ENCODE results near the gene ACOT4.
"Not testable (repeated sequence)": the region's sequence is repeated elsewhere in the genome, so short reads cannot be mapped to it uniquely, and the experiment has no call there.

ACOT4 gene

DNA sequence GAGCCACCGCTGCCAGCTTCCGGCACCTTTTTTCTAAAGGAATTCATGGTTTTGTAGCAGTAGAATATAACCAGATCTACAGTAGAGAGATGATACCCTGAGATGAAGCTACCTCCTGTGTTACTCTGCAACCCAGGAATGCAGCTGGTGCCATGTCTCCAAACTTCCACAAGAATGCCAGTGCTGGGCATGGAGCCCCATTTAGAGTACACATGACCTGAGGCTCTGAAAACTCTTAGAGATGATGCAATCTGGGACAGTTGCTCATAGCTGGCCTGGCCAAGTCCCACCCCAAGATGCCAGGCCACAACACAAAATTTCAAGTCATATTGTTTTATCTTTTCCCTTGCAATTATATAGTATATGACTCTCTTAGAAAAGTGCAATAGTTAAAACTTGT lies 14.5 kb upstream of the ACOT4 start:
- not testable (repeated sequence) for DNase-seq (ENCODE audit: low read depth)

DNA sequence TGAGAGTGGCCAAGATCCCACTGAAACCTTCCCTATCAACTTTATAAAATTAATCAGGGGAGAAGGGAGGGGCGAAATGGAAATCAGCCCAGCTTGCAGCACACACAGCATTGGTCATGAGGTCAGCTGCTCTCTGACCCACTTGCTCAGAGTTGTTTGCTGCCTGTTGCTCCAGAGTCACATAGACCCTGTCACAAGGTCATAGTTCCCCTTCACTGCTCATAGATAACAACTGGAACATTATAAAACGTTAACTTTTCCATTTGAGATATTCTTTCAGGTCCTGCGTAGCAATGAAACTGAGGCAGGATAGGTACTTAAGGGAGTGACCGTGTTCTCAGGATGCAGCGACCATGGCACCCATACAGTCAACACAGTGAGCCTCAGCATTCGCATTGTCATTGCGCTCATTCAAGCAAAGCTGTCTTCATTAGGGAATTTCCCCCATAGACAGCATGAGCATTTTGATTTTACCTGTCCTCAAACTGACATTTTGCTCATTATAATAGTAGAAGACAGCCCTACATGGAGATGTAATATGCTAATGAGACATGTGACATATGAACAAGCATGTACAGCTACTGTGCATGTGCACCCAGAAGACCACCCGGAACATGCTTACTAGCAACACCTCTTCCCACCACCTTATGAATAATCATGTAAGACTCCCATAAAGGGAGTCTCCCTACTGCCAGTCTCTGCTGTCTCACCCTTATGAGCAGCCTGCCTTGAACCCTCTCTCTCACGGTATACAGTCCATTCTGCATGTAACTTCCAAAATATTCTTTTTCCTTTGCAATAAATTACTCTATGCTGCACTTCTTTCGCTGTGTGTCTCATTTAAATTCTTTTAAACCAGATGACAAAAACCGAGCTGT lies 9.3 kb upstream of the ACOT4 start:
- DNase-seq (ENCODE audit: low read depth): not testable (repeated sequence)

DNA sequence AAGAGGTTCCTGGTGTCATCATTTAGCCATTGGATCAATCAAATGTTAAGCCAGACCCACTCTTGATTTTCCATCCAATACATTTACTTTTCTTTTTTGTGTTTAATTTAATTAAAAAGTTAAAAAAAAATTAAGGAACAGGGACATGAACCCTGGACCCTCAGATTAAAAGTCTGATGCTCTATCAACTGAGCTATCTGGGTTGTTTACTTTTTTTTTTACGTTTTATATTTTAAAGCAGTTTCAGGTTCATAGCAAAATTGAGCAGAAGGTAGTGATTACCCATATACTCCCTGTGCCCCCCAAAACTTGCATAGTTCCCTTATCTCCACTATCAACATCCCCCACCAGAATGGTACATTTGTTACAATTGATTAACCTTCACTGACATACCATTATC lies 3.0 kb upstream of the ACOT4 start:
- no peak for DNase-seq (ENCODE audit: low read depth)

DNA sequence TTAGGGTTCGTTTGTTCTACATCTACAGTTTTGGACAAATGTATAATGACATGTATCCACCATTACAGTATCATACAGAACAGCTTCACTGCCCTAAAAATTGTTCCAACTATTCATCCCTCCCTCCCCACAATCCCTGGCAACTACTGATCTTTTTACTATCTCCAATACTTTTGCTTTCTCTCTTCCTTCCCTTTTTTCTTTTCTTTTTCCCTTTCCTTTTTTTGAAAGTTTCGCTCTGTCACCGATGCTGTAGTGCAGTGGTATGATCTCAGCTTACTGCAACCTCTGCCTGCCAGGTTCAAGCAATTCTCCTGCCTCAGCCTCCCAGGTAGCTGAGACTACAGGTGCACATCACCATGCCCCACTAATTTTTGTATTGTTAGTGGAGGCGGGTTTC lies 2.6 kb upstream of the ACOT4 start:
- no peak for DNase-seq (ENCODE audit: low read depth)

DNA sequence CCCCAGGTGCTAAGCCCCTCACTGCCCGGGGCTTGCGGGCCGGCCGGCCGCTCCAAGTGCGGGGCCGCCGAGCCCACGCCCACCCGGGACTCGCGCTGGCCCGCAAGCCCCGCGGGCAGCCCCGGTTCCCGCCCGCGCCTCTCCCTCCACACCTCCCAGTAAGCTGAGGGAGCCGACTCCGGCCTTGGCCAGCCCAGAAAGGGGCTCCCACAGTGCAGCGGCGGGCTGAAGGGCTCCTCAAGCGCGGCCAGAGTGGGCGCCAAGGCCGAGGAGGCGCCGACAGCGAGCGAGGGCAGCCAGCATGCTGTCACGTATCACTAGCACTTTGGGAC lies 1.0 kb upstream of the ACOT4 start:
- DNase-seq (ENCODE audit: low read depth): not testable (repeated sequence)

DNA sequence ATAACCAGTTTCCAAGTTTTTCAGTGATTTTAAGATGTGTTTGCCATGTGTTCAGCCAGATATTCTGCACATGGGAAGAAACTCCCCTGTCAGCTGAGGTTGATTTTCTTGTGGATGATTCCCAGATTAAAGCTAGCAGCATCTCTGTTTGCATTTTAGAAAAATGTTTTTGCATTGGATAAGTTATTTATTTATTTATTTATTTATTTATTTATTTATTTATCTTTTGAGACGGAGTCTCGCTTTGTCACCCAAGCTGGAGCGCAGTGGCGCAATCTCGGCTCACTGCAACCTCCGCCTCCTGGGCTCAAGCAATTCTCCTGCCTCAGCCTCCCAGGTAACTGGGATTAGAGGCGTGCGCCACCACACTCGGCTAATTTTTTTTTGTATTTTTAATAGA lies 2.8 kb downstream of the ACOT4 start:
- DNase-seq (ENCODE audit: low read depth): no peak

DNA sequence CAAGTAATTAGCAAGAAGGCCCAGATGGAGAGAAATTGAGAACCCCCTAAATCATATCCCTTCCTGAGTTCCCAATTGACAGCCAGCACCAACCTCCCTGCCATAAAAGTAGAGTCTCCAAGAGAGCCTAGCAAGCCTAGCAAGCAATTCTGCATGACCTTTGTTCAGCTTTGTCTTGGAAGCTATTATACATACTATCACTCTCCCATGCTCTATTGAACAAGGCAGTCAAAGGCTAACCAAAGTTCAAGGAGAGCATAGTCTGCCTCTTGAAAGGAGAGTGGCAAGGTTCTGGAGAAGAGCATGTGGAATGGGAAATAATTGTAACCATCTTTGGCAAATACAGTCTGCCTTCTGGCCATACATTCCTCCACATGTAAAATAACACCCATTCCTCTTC lies 7.8 kb downstream of the ACOT4 start:
- no peak for DNase-seq (ENCODE audit: low read depth)

DNA sequence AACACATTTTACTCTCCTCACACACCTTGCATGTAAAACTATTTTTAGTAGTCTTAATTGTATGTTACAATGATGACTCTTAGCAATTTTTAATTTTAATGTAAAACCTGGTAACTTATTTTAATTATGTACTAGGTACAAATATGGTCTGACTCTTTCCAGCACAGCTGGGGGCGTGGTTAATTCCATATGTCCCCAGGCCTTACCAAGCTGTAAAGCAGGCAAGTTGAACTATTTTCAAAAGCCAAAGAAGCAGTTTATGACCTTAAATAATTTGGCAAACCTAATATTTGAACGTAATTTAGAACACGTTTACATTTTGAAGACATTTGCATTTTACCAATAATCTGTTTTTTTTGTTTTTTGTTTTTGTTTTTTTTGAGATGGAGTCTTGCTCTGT lies 11.3 kb downstream of the ACOT4 start:
- no peak for DNase-seq (ENCODE audit: low read depth)

DNA sequence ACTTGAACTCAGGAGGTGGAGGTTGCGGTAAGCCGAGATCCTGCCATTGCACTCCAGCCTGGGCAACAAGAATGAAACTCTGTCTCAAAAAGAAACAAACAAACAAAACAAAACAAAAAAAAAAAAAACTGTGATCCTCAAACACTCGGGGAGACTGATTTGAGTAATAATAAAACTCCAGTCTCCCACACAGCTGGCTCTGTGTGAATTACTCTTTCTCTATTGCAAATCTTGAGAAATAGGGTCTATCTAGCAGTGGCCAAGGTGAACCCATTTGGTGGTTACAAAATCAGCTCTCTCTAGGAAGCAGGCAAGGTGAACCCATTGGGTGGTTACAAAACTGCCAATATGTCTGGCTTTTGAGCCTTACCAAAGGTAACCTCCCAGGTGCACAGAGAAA lies 14.6 kb downstream of the ACOT4 start:
- no peak for DNase-seq (ENCODE audit: low read depth)

DNA sequence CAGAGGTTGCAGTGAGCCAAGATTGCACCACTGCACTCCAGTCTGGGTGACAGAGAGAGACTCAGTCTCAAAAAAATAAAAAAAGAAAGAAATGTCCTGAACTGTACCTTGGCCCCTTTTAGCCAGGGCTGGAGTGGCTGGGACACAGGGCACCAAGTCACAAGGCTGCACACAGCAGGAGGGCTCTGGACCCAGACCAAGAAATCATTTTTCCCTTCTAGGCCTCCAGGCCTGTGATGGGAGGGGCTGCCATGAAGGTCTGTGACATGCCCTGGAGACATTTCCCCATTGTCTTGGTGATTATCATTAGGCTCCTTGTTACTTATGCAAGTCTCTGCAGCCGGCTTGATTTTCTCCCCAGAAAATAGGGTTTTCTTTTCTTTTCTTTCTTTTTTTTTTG lies 15.6 kb downstream of the ACOT4 start:
- DNase-seq (ENCODE audit: low read depth): no peak

DNA sequence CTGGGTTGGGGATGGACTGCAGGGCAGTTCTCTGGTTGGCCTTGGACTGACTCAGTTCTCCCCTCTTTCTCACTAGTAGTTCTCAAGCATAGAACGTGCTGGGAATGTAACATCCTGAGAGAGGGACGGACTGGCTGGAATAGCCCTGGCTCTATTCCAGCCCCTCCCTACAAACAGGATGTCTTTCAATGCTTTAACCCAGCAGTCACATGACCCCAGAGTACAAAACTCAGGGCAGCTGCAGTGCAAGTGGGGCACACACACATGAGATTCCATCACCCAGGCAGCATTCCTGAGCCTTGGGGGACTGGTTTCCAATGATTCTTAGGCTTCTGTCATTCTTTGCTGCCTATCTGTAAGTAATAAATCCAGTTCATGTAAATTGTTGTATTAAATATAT lies 19.0 kb downstream of the ACOT4 start:
- DNase-seq (ENCODE audit: low read depth): no peak

DNA sequence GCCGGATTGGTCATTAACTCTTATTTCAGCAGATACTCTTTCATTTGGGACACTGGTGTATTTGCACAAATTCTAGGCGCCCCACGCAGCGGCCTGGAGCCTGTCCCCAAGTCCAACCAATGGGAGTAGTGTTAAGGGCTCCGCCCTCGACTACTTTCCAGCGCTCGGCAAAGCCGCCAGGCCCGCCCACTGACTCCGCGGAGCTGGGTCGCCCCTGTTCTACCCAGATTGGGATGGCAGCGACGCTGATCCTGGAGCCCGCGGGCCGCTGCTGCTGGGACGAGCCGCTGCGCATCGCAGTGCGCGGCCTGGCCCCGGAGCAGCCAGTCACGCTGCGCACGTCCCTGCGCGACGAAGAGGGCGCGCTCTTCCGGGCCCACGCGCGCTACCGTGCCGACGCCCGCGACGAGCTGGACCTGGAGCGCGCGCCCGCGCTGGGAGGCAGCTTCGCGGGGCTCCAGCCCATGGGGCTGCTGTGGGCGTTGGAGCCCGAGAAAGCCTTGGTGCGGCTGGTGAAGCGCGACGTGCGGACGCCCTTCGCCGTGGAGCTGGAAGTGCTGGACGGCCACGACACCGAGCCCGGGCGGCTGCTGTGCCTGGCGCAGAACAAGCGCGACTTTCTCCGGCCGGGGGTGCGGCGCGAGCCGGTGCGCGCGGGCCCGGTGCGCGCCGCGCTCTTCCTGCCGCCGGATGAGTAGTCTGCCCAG lies 20.8 kb downstream of the ACOT4 start, which contains the start of gene ACOT6:
Gene ACOT6 (plus strand): TSS at position 179 of the 707 bp plus-strand sequence. CDS start 55 bp downstream, at position 234.
- DNase-seq (ENCODE audit: low read depth): no peak

DNA sequence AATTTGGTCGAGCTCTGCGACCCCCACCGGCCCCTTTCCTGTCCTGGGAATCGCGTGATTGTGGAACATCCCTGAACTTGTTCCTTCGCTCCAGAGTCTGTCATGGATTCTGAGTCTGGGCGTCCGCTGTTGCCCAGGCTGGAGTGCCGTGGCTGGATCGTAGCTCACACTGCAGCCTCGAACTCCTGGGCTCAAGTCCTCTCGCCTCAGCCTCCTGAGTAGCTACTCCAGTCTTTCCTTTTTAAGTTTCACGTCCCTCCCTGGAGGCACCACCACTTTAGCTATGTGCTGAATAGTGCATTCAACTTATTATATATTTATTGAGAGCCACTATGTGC lies 21.3 kb downstream of the ACOT4 start:
- no peak for DNase-seq (ENCODE audit: low read depth)

DNA sequence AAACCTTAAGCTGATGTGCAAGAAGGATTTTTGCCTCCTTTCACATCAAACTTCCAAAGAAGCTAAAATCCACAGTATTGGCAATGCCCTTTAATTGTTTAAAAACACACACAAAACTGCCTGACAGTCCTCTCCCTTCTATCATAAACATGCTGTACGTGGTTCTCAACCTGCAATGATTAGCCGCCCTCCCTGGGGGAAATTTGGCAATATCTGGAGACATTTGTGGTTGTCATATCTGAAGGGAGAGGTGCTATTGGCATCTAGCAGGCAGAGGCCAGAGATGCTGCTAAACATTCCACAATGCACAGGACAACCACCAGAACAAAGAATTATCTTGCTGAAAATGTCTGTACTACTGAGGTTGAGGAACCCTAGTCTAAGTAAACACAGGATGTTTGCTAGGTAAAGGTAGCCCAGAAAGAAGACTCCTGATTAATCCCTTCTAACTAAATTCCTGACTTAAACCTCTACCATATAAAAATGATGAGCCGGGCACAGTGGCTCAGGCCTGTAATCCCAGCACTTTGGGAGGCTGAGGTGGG lies 21.8 kb downstream of the ACOT4 start:
- no peak for DNase-seq (ENCODE audit: low read depth)

DNA sequence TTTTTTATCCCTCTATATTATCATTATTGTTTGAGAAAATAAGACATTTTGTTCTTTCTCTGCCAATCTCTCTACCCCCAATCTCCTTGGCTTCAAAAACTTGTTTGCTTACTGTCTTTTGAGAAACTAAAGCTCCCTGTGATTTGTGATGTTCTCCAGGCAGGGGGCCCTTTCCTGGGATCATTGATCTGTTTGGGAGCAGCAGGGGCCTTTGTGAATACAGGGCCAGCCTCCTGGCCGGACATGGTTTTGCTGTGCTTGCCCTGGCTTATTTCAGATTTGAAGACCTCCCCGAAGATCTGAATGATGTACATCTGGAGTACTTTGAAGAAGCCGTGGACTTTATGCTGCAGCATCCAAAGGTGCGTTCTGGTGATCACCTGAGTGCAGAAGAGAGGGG lies 25.2 kb downstream of the ACOT4 start:
- DNase-seq (ENCODE audit: low read depth): no peak

DNA sequence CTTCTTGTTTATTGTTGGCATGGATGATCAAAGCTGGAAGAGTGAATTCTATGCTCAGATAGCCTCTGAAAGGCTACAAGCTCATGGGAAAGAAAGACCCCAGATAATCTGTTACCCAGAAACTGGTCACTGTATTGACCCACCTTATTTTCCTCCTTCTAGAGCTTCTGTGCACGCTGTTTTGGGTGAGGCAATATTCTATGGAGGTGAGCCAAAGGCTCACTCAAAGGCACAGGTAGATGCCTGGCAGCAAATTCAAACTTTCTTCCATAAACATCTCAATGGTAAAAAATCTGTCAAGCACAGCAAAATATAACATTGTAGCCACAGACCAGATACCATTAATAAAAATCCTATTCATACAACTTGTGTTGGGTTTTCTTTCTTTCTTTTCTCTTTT lies 27.9 kb downstream of the ACOT4 start:
- no peak for DNase-seq (ENCODE audit: low read depth)

DNA sequence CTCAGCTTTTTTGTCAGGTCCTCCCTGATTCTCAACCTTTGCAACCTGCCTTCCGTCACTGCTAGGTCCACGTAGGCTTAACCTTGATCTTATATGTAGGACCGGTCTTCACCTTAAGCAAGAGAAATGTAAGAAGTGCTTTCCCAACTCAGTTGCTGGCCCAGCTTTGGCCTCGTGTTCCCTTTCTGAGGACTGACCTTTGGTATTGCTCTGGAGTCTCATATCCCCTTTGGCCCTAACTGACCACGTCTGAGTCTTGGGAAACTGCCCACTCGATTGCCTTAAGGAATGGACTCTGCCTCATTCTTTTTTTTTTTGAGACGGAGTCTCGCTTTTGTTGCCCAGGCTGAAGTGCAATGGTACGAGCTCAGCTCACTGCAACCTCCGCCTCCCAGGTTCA lies 28.6 kb downstream of the ACOT4 start:
- DNase-seq (ENCODE audit: low read depth): no peak

DNA sequence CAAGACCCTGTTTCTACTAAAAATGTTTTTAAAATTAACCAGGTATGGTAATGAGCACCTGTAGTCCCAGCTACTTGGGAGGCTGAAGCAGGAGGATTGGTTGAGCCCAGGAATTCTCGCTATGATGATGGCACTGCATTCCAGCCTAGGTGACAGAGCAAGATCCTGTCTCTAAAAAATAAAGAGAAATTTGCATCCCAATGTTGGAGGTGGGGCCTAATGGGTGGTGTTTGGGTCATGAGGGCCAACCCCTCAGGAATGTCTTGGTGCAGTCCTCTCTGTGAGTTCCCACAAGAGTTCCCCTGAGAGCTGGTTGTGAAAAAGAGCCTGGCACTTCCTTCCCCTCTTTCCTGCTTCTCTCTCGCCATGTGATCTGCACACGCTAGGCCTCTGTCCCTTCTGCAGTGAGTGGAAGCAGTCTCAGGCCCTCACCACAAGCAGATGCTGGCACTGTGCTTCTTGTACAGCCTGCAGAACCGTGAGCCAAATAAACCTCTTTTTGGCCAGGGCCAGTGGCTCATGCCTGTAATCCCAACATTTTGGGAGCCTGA lies 31.9 kb downstream of the ACOT4 start:
- no peak for DNase-seq (ENCODE audit: low read depth)

DNA sequence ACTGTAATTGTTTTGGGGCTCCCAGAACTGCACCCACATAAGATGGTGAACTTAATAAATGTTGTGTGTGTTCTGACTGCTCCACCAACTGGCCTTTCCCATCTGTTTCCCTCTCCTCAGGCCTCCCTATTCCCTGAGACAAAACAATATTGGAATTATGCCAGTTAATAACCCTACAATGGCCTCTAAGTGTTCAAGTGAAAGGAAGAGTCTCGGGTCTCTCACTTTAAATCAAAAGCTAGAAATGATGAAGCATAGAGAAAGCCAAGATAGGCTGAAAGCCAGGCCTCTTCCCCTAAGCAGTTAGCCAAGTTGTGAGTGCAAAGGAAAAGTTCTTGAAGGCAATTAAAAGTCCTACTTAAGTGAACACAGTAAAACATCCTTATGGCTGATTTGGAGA lies 34.0 kb downstream of the ACOT4 start:
- DNase-seq (ENCODE audit: low read depth): no peak

DNA sequence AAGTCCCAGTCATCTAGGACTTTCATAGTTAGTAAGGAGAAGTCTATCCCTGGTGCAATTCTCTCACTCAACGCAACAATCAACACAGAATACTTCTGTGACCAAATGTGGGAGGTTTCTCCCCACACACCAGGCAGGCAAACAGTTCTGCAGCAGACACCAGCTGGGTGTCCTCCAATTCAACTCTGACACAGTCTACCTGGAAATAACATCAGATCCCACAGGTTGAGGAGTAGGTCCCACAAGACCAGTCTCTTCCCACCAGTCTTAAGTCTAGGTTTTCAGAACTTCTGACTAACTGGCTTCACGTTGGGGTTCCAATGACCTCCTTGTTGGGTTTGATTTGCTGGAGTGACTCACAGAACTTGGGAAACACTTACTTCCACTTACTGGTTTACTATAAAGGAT lies 35.5 kb downstream of the ACOT4 start:
- DNase-seq (ENCODE audit: low read depth): no peak

DNA sequence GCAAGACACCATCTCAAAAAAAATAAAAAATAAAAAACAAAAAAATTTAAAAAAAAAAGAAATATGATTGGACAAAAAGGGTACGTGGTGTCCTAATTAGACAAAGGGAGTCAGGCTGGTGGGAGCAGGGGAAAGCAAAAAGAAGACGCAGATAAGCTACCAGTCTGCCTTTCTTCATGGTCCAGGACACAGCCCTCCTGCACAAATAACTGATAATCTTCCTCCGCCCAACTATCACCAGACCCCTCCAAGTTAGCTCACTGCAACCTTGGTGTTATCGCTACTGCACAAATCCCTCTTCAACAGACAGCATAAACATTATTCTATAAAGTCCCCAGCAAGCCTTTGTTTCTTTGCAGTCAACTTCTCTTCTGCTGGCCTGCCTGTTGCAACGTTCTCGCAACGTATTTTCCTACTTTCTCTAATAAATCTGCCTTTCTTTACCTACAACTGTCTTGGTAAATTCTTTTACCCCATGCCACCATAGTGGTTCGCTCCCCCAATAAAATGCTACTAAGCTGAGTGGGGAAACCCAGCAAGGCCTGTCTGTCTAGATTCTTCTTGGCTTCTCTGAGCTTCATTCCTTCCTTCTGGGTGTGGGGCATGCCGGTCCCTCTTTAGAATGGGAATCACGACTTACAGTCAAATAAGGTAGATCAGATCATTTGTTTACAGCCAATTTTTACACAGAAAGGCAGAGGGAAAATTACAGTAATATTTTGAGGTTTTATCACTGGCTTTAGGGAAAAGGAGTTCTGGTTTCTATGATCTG lies 38.5 kb downstream of the ACOT4 start:
- no peak for DNase-seq (ENCODE audit: low read depth)
